Ascending aorta (tissue), 2 donors: ENCODE results near the gene PRDM2. TPM values are rescaled to one million over a fixed set of nuclear protein-coding genes. Genes with fewer than 3 reads are reported as not detected.
A peak's percentile ranks its signal among the peaks of the same experiment; 100 is the strongest.

Source experiments
- DNase-seq, 2 donors: peaks; one replicate each; pipeline ENCODE4 v3.0.0-alpha.2; 2019; ENCODE audit warnings: low spot score in 2 of 2
- H3K27ac ChIP-seq, 2 donors: fragments of 200-600 bp; sonication (generic); one replicate each; pipeline ENCODE4 v1.5.1; 2016 to 2017; ENCODE audit warnings: mild to moderate bottlenecking in 1 of 2
- H3K27me3 ChIP-seq: fragments of 200-600 bp; sonication (generic); one replicate; pipeline ENCODE4 v1.5.1; 2017
- H3K36me3 ChIP-seq, 2 donors: fragments of 200-600 bp; sonication (generic); one replicate each; pipeline ENCODE4 v1.5.1; 2016
- H3K4me1 ChIP-seq, 2 donors: fragments of 200-600 bp; sonication (generic); one replicate each; pipeline ENCODE4 v1.5.1; 2016 to 2017; ENCODE audit warnings: mild to moderate bottlenecking in 1 of 2
- H3K4me3 ChIP-seq, 2 donors: fragments of 200-600 bp; sonication (generic); one replicate each; pipeline ENCODE4 v1.5.1; 2016 to 2017; ENCODE audit warnings: mild to moderate bottlenecking in 1 of 2
- H3K9me3 ChIP-seq, 2 donors: fragments of 200-600 bp; sonication (generic); one replicate each; pipeline ENCODE4 v1.5.1; 2016
- CTCF ChIP-seq, 3 experiments: fragments of 200-600 bp in 2 of 3; fragments of 450-650 bp in 1 of 3; sonication (generic) in 2 of 3; IDR thresholded peaks; one replicate each; pipeline ENCODE4 v1.5.1; 2016 to 2019; ENCODE audit warnings: antibody characterized with exemption in 3 of 3, mild to moderate bottlenecking in 1 of 3, moderate library complexity in 1 of 3
- intact Hi-C: fragments of 100-400 bp; cut with DNase I; formaldehyde crosslinking; loops from one replicate; pipeline ENCODE4 v1.15.1; 2023
- total RNA-seq: library from RNA; depleted of rRNA; stranded (reverse); fragments of >200 nt; gene quantifications from one replicate; pipeline ENCODE4 v1.1.0, GENCODE V29; 2016

Gene PRDM2
- 27.2 TPM for total RNA-seq

GRCh38 chr1:13699936-13700520 is at the start of gene PRDM2:
Gene PRDM2 (plus strand): TSS chr1:13700188. CDS start chr1:13715606, 15,418 bp downstream.
- Histone ChIP-seq H3K4me1 (peaks cover 0 to 5% of the 10 kb centered on the region in 2 donors), H3K27me3 (no peaks in the 10 kb centered on the region), H3K27ac (peak within 1 kb of the TSS; percentile 98), H3K36me3 (no peaks in the 10 kb centered on the region), H3K4me3 (peak within 1 kb of the TSS; percentile 91 to 95), H3K9me3 (no peaks in the 10 kb centered on the region)
- TF ChIP-seq CTCF (IDR thresholded peaks at IDR 0.05) = no peak
- peak in 1 of 2 donors; percentile 78 for DNase-seq
- intact Hi-C loops = loop anchor here (1.0 to 5.0 kb wide), 2 partner anchors 49 to 92 kb away; no protein-coding TSS in a partner anchor

DNA sequence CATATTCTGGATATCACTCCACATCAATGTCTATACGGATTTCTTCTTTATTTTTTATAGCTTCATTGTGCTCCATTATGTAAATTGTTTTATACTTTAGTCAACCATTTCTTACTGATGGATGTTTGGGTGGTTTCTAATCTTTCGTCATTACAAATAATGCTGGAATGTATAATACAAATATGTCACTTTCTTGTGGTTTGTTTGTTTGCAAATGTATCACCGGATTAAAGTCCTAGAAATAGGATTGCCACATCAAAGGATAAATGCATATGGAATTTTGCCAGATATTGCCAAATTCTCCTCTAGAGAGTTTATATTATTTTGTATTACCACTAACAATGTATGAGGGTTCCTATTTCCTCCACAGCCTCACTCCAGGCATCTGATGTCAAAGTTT is 48.7 kb upstream of the PRDM2 start:
- Histone ChIP-seq H3K27me3 (no peaks in the 10 kb centered on the region), H3K4me1 (no peaks in the 10 kb centered on the region), H3K36me3 (no peaks in the 10 kb centered on the region), H3K4me3 (no peak overlapping the region), H3K27ac (no peak overlapping the region), H3K9me3 (peaks cover 0 to 2% of the 10 kb centered on the region in 2 donors)
- intact Hi-C loops = no loop called here
- TF ChIP-seq CTCF (IDR thresholded peaks at IDR 0.05) = no peak
- no peak for DNase-seq

- H3K9me3 ChIP-seq = peaks cover 0 to 2% of the 10 kb centered on the region in 2 donors
- intact Hi-C loops = no loop called here
- H3K27ac ChIP-seq = no peak overlapping the region
These were observed 47.8 kb upstream of the PRDM2 start for GRCh38 chr1:13652238-13652637.

GRCh38 chr1:13661539-13661938 is 38.4 kb upstream of the PRDM2 start:
- no peaks in the 10 kb centered on the region for H3K36me3 ChIP-seq
- no peaks in the 10 kb centered on the region for H3K4me1 ChIP-seq
- H3K27ac ChIP-seq = no peak overlapping the region
- intact Hi-C loops = no loop called here
- H3K27me3 ChIP-seq = no peaks in the 10 kb centered on the region
- DNase-seq = no peak
- TF ChIP-seq CTCF (IDR thresholded peaks at IDR 0.05) = no peak
- H3K4me3 ChIP-seq = no peak overlapping the region
- H3K9me3 ChIP-seq = no peaks in the 10 kb centered on the region

More at GRCh38 chr1:13652238-13652637, 47.8 kb upstream of the PRDM2 start:
- TF ChIP-seq CTCF (IDR thresholded peaks at IDR 0.05) = no peak
- DNase-seq = no peak
- no peaks in the 10 kb centered on the region for H3K4me1 ChIP-seq
- H3K36me3 ChIP-seq = no peaks in the 10 kb centered on the region
- H3K27me3 ChIP-seq = no peaks in the 10 kb centered on the region
- H3K4me3 ChIP-seq = no peak overlapping the region

DNA sequence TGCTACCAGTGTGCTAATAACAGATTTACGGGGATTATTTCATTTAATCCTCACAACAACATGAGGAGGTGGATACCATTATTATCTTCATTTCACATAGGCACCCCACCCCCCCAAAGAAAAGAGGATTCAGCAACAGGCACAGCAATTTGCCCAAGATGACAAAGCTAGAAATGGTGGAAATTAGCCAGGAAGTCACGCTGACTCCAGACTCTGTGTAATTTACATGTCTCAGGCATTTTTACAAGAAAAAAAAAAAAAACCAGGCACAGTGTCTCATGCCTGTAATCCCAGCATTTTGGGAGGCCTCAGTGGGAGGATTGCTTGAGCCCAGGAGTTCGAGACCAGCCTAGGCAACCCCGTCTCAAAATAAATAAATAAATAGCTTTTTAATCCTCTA is 37.5 kb upstream of the PRDM2 start:
- intact Hi-C loops = no loop called here
- no peak overlapping the region for H3K4me3 ChIP-seq
- TF ChIP-seq CTCF (IDR thresholded peaks at IDR 0.05) = no peak
- H3K27ac ChIP-seq = no peak overlapping the region
- no peaks in the 10 kb centered on the region for H3K9me3 ChIP-seq
- peak in 1 of 2 donors; percentile 65 for DNase-seq
- no peaks in the 10 kb centered on the region for H3K36me3 ChIP-seq
- no peaks in the 10 kb centered on the region for H3K27me3 ChIP-seq
- no peaks in the 10 kb centered on the region for H3K4me1 ChIP-seq

DNA sequence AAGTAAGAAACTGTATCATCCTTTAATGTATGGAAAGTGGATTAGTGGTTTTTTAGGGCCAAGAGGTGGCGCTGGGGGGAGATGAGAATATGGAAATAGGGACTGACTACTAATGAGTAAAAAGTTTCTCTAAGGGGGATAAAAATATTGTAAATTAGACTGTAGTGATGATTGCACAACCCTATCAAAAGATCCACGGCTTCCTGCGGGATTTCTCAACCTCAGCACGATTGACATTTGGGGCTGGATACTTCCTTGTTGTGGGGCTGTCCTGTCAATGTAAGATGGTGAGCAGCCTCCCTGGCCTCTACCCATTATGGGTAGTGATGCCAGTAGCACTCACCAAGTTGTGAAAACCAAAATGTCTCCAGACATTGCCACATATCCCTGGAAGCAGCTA is 36.0 kb upstream of the PRDM2 start:
- H3K4me1 ChIP-seq = no peaks in the 10 kb centered on the region
- DNase-seq = no peak
- no peak overlapping the region for H3K27ac ChIP-seq
- H3K4me3 ChIP-seq = no peak overlapping the region
- TF ChIP-seq CTCF (IDR thresholded peaks at IDR 0.05) = no peak
- no peaks in the 10 kb centered on the region for H3K36me3 ChIP-seq
- H3K9me3 ChIP-seq = no peaks in the 10 kb centered on the region
- intact Hi-C loops = no loop called here
- no peaks in the 10 kb centered on the region for H3K27me3 ChIP-seq
